IMR-90 (cell line): ENCODE data around the gene OLAH. TPM values are rescaled to one million over a fixed set of nuclear protein-coding genes. Genes with fewer than 3 reads are reported as not detected.

ENCODE experiments used
- ATAC-seq: fragments of 200-7000 bp; cut with Tn5 transposase; 2 replicates; pipeline ENCODE4 v1.9.1; 2020; ENCODE audit warnings: low read depth, mild to moderate bottlenecking, moderate library complexity
- BruUV-seq: library from RNA; stranded (reverse); fragments of 400-500 nt; replicated peaks from 2 replicates; lab custom pipeline; 2021; lab: Mats Ljungman, UMichigan
- CTCF ChIA-PET: fragments of 300-600 bp; formaldehyde crosslinking; extraction: SDS; loops from one replicate; lab custom pipeline; 2021; ENCODE audit warnings: antibody characterized with exemption; lab: Yijun Ruan, JAX
- POLR2A ChIA-PET: fragments of 300-600 bp; sonication (Branson Sonifier 250); formaldehyde crosslinking; loops from one replicate; lab custom pipeline; 2022; ENCODE audit warnings: antibody characterized with exemption; ENCODE audit not compliant: unreplicated experiment; lab: Charles Lee
- DNase-seq: peaks from one replicate; pipeline ENCODE4 v3.0.0; 2013
- H2AFZ ChIP-seq: replicated peaks from 2 replicates; pipeline ENCODE3; 2013; ENCODE audit warnings: low read length, mild to moderate bottlenecking; ENCODE audit not compliant: poor library complexity
- H2AK5ac ChIP-seq: 2 replicates; pipeline ENCODE4 v1.6.1; 2013; ENCODE audit warnings: low read depth, low read length, inconsistent platforms
- H2AK9ac ChIP-seq: replicated peaks from 2 replicates; pipeline ENCODE3; 2013; ENCODE audit warnings: mild to moderate bottlenecking, low read depth, low read length, moderate library complexity; ENCODE audit not compliant: poor library complexity
- H2BK120ac ChIP-seq: 2 replicates; pipeline ENCODE4 v1.6.1; 2013; ENCODE audit warnings: low read depth, low read length, inconsistent platforms
- H2BK15ac ChIP-seq: 3 replicates; pipeline ENCODE4 v1.6.1; 2013; ENCODE audit warnings: low read depth, low read length, inconsistent platforms
- H2BK20ac ChIP-seq: 2 replicates; pipeline ENCODE4 v1.6.1; 2013; ENCODE audit warnings: low read depth, mild to moderate bottlenecking, inconsistent platforms, low read length, moderate library complexity
- H2BK5ac ChIP-seq: 2 replicates; pipeline ENCODE4 v1.6.1; 2013; ENCODE audit warnings: mild to moderate bottlenecking, low read depth, low read length, inconsistent platforms; ENCODE audit not compliant: poor library complexity, severe bottlenecking
- H3K14ac ChIP-seq: replicated peaks from 2 replicates; pipeline ENCODE4 v1.6.1; 2013; ENCODE audit warnings: low read depth, low read length, inconsistent platforms
- H3K18ac ChIP-seq: 2 replicates; pipeline ENCODE4 v1.6.1; 2013; ENCODE audit warnings: low read depth, low read length, control low read depth
- H3K23ac ChIP-seq: 2 replicates; pipeline ENCODE4 v1.6.1; 2013; ENCODE audit warnings: low read depth, low read length, inconsistent platforms
- H3K27ac ChIP-seq: 2 replicates; pipeline ENCODE4 v1.5.1; 2013; ENCODE audit warnings: mild to moderate bottlenecking, control low read depth, low read length; ENCODE audit not compliant: insufficient read depth
- H3K27me3 ChIP-seq: 2 replicates; pipeline ENCODE4 v1.6.1; 2013; ENCODE audit warnings: low read length; ENCODE audit not compliant: control insufficient read depth, insufficient read depth
- H3K36me3 ChIP-seq: 2 replicates; pipeline ENCODE4 v1.6.1; 2013; ENCODE audit warnings: low read length, mixed read lengths; ENCODE audit not compliant: control insufficient read depth, insufficient read depth
- H3K4ac ChIP-seq: 2 replicates; pipeline ENCODE4 v1.6.1; 2013; ENCODE audit warnings: low read depth, low read length, inconsistent platforms
- H3K4me1 ChIP-seq: 2 replicates; pipeline ENCODE4 v1.6.1; 2013; ENCODE audit warnings: low read length, mixed read lengths; ENCODE audit not compliant: control insufficient read depth, insufficient read depth
- H3K4me2 ChIP-seq: 2 replicates; pipeline ENCODE4 v1.6.1; 2013; ENCODE audit warnings: low read depth, mild to moderate bottlenecking, control low read depth, low read length, moderate library complexity
- H3K4me3 ChIP-seq: 2 replicates; pipeline ENCODE4 v1.5.1; 2013; ENCODE audit warnings: low read depth, mild to moderate bottlenecking, control low read depth, low read length, moderate library complexity; ENCODE audit not compliant: insufficient read depth
- H3K56ac ChIP-seq: 2 replicates; pipeline ENCODE4 v1.6.1; 2013; ENCODE audit warnings: low read length, inconsistent platforms; ENCODE audit not compliant: insufficient read depth; ENCODE audit errors: extremely low read depth
- H3K79me1 ChIP-seq, 2 experiments: 2 replicates each; pipeline ENCODE4 v1.6.1; 2013; ENCODE audit warnings: low read length in 2 of 2, inconsistent platforms in 1 of 2, low read depth in 1 of 2
- H3K9ac ChIP-seq: 2 replicates; pipeline ENCODE4 v1.6.1; 2013; ENCODE audit warnings: low read depth, low read length, control low read depth
- H3K9me1 ChIP-seq: 2 replicates; pipeline ENCODE4 v1.6.1; 2013; ENCODE audit warnings: low read length, inconsistent platforms; ENCODE audit not compliant: insufficient read depth
- H3K9me3 ChIP-seq: 2 replicates; pipeline ENCODE4 v1.6.1; 2013; ENCODE audit warnings: low read length; ENCODE audit not compliant: control insufficient read depth, insufficient read depth
- H4K20me1 ChIP-seq: 2 replicates; pipeline ENCODE4 v1.6.1; 2013; ENCODE audit warnings: low read length, inconsistent platforms; ENCODE audit not compliant: insufficient read depth
- H4K5ac ChIP-seq: 2 replicates; pipeline ENCODE4 v1.6.1; 2013; ENCODE audit warnings: mild to moderate bottlenecking, low read depth, low read length, control low read depth
- H4K8ac ChIP-seq, 2 experiments: 2 replicates each; pipeline ENCODE4 v1.6.1; 2013; ENCODE audit warnings: low read depth in 2 of 2, low read length in 2 of 2, control low read depth in 1 of 2, inconsistent platforms in 1 of 2
- H4K91ac ChIP-seq: 2 replicates; pipeline ENCODE4 v1.6.1; 2013; ENCODE audit warnings: low read depth, low read length, inconsistent platforms; ENCODE audit not compliant: insufficient read depth
- CHD1 ChIP-seq: IDR thresholded peaks from 2 replicates; pipeline ENCODE4 v1.6.1; 2012; ENCODE audit warnings: low read depth, low read length, improper control_type of control experiment
- RCOR1 ChIP-seq: IDR thresholded peaks from 2 replicates; pipeline ENCODE4 v1.6.1; 2012; ENCODE audit warnings: mild to moderate bottlenecking, low read length, improper control_type of control experiment; ENCODE audit not compliant: insufficient replicate concordance
- WGBS, 2 experiments: methylation state at CpG; one replicate each; pipeline versions ENCODE4 v1.1.5 to v1.1.7; 2013; ENCODE audit warnings: missing lambda C conversion rate in 2 of 2; ENCODE audit not compliant: insufficient read length in 1 of 2; ENCODE audit errors: extremely low coverage in 2 of 2; 5-methylcytosine and 5-hydroxymethylcytosine counted together
- dilution Hi-C: fragments of 300-500 bp; cut with HindIII; formaldehyde crosslinking; loops from one replicate; pipeline ENCODE4 v1.14.3; 2018; ENCODE audit warnings: low sequenced_read_pairs; ENCODE audit not compliant: unreplicated experiment
- in situ Hi-C: fragments of 300-500 bp; cut with MboI; formaldehyde crosslinking; loops from 3 replicates; pipeline ENCODE4 v1.14.3; 2019; ENCODE audit warnings: low sequenced_read_pairs, inconsistent platforms, mixed read lengths
- intact Hi-C: fragments of 100-400 bp; cut with micrococcal nuclease; formaldehyde crosslinking; loops from 2 replicates; pipeline ENCODE4 v1.10.0; 2022
- polyA plus RNA-seq, 3 experiments: library from polyadenylated mRNA; depleted of rRNA; stranded (reverse); fragments of >200 nt; gene quantifications; 2 replicates each; pipeline ENCODE4 v1.2.3, GENCODE V29; 2012; ENCODE audit warnings: low replicate concordance in 1 of 3
- total RNA-seq: library from RNA; depleted of rRNA; stranded (reverse); fragments of >200 nt; gene quantifications from 2 replicates; pipeline ENCODE4 v1.2.3, GENCODE V29; 2012

OLAH gene
- total and polyA plus RNA-seq, 2 of the 4 experiments (the other 2 are of a cell fraction) = not detected

DNA sequence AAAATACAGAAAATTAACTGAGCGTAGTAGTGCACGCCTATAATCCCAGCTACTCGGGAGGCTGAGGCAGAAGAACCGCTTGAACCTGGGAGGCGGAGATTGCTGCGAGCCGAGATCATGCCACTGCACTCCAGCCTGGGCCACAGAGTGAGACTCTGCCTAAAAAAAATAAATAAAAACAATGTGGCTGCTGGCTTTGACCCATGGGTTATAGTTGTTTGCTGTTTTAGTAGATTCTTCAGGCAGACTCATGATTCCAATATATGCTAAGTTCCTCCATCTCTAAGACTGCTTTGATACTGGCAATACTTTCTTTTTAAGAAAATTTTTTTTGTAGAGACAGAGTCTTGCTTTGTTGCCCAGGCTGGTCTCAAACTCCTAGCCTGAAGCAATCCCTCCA lies 8.4 kb downstream of the OLAH start:
- BruUV-seq = no TSS peak
- no peak overlapping the region for H2BK120ac ChIP-seq
- peak; percentile 20 for DNase-seq
- TF ChIP-seq CHD1 (no peak), RCOR1 (no peak)
- no peak overlapping the region for H2AK5ac ChIP-seq
- peaks cover 4% of the 10 kb centered on the region for H3K4me1 ChIP-seq
- no peak overlapping the region for H2AK9ac ChIP-seq
- no peak overlapping the region; the same call in 1 of the 2 replicates for H3K4me2 ChIP-seq
- peak; percentile 81 for ATAC-seq
- H4K91ac ChIP-seq = no peak overlapping the region
- no peak overlapping the region for H3K4ac ChIP-seq
- H3K79me1 ChIP-seq = no peaks in the 10 kb centered on the region
- H3K36me3 ChIP-seq = no peaks in the 10 kb centered on the region
- POLR2A ChIA-PET = no interaction called here
- no peak overlapping the region for H3K23ac ChIP-seq
- no peak overlapping the region for H3K27ac ChIP-seq
- no peak overlapping the region for H2BK5ac ChIP-seq
- 80% methylated on average over 1 of the region's 7 CpGs; no CpG with 5 or more reads in 1 of the 2 experiments for WGBS, 2 experiments
- no peaks in the 10 kb centered on the region for H4K20me1 ChIP-seq
- in situ Hi-C loops = no loop called here
- no peak overlapping the region for H4K5ac ChIP-seq
- H3K14ac ChIP-seq = no peak overlapping the region
- intact Hi-C loops = no loop called here
- no peak overlapping the region for H2AFZ ChIP-seq
- no peak overlapping the region for H2BK20ac ChIP-seq
- H4K8ac ChIP-seq = no peak overlapping the region
- H3K4me3 ChIP-seq = no peak overlapping the region
- H3K9ac ChIP-seq = no peak overlapping the region
- CTCF ChIA-PET = interaction anchor here (0.9 kb wide), 1 partner anchor 17 kb away, joined by 3 read pairs; no protein-coding TSS in a partner anchor
- no peak overlapping the region for H3K56ac ChIP-seq
- H3K27me3 ChIP-seq = no peaks in the 10 kb centered on the region; the same call in 1 of the 2 replicates
- H3K9me1 ChIP-seq = 0 out of 2 replicates have a peak, but pooled peaks cover 1% of the 10 kb centered on the region
- no peak overlapping the region for H2BK15ac ChIP-seq
- dilution Hi-C loops = no loop called here
- H3K9me3 ChIP-seq = no peaks in the 10 kb centered on the region
- H3K18ac ChIP-seq = no peak overlapping the region
